HG03039 (cell line): ENCODE data around the gene ADGRG3.
"Not testable (repeated sequence)": the region's sequence is repeated elsewhere in the genome, so short reads cannot be mapped to it uniquely, and the experiment has no call there.

Source experiments
- ATAC-seq: cut with Tn5 transposase; IDR thresholded peaks from one replicate; pipeline ENCODE4 v1.9.1; 2021; ENCODE audit warnings: mild to moderate bottlenecking, moderate library complexity; ENCODE audit not compliant: unreplicated experiment

ADGRG3 gene

DNA sequence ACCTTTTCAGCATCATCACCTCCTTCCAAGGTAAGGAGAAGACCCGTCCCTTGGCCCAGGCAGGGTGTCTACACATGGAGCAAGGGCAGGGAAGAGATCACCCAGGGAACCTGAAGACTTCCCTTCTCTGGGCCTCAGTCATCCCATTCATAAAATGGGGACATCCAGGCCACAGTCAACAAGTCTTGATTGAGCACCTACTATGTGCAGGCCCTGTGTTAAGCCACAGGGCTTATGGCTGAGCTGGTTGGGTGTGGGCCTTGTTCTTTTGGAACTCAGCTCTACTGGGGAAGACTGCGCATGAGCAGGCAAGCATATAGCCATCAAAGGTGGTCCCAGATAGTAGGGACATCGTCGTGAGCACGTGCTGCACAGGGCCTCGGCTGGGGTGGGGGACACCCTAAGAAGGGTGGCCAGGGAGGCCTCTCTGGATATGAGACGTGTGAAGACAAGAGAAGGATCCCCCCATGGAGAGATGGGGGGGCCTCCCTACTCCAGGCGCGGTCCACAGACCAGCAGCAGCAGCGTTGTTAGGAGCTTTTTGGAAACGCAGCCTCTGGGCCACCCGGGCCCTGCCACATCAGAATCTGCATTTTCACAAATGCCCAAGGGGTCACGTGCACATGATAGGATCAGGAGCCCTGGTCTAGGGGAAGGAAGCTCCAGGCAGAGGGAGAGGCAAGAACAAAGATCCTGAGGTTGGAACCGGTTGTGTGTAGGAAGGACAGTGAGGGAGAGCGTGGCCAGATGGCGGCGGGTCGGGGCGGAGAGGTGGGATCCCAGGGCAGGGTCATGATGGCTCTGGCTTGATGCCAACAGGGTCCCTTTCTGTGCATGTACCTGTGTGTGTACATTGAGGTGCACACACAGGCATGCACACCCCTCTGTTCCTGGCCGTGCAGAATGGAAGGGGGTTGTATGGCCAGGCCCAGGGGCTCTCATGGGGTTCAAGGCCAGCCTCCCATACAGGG is 5.9 kb upstream of the ADGRG3 start:
- ATAC-seq, result no peak

DNA sequence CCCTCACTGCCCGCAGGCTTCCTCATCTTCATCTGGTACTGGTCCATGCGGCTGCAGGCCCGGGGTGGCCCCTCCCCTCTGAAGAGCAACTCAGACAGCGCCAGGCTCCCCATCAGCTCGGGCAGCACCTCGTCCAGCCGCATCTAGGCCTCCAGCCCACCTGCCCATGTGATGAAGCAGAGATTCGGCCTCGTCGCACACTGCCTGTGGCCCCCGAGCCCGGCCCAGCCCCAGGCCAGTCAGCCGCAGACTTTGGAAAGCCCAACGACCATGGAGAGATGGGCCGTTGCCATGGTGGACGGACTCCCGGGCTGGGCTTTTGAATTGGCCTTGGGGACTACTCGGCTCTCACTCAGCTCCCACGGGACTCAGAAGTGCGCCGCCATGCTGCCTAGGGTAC is 4.7 kb upstream of the ADGRG3 start:
- no peak for ATAC-seq

DNA sequence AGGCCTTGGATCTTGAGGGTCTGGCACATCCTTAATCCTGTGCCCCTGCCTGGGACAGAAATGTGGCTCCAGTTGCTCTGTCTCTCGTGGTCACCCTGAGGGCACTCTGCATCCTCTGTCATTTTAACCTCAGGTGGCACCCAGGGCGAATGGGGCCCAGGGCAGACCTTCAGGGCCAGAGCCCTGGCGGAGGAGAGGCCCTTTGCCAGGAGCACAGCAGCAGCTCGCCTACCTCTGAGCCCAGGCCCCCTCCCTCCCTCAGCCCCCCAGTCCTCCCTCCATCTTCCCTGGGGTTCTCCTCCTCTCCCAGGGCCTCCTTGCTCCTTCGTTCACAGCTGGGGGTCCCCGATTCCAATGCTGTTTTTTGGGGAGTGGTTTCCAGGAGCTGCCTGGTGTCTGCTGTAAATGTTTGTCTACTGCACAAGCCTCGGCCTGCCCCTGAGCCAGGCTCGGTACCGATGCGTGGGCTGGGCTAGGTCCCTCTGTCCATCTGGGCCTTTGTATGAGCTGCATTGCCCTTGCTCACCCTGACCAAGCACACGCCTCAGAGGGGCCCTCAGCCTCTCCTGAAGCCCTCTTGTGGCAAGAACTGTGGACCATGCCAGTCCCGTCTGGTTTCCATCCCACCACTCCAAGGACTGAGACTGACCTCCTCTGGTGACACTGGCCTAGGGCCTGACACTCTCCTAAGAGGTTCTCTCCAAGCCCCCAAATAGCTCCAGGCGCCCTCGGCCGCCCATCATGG is 4.0 kb upstream of the ADGRG3 start:
- ATAC-seq, result no peak

DNA sequence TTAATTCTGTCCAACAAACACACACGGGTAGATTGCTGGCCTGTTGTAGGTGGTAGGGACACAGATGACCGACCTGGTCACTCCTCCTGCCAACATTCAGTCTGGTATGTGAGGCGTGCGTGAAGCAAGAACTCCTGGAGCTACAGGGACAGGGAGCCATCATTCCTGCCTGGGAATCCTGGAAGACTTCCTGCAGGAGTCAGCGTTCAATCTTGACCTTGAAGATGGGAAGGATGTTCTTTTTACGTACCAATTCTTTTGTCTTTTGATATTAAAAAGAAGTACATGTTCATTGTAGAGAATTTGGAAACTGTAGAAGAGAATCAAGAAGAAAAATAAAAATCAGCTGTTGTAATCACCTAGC is 3.5 kb upstream of the ADGRG3 start:
- ATAC-seq, result no peak

DNA sequence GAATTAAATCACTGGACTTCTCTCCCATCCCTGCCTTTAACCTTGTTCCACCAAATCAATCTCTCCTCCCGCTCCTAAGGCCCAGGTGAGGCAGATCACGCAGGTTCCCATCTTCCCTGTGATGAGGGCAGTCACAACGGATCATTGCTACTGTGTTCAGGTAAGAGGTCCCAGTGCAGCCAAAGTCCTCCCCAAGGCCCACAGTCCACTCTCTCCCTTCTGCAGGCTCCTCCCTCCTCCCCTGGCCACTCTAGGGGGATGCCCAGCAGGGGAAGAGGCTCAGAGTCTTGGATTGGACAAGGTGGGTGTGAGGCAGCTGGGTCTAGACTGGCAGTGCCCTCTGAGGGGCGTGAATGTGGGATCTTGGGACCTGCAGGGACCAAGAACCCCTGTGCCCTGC is 2.6 kb upstream of the ADGRG3 start:
- no peak for ATAC-seq

DNA sequence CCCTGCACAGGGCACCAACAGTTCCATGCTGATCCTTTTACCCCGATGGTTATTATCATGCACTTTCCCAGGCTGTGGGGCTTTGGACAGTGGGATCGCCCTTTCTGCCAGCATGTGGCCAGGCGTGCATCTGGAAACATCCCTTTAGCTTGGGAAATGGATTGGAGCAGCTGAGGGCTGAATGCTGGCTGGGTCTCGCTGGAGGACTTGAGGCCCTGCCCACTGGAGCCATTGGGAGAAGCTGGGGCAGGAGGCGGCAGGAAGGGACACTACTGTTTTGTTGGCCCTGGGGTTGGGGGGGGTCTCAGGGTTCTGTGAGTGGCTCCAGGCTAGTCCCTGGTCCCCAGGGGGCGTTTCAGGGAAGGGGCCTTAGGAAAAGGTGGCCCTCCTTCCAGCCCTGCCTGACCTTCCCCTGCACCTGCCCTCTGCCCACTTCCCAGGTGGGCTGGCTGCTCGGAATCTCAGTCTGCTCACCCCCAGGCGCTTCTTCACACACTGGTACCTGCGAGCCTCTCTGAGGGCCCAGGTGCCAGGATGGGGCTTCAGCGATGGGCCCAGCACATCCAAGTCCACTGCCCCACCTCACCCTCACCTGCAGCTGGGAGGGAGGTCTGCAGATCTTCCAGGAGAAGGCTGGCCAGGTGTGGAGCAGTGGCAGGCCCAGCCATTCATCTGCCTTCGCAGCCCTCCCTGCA is 1.6 kb upstream of the ADGRG3 start:
- ATAC-seq, result no peak

DNA sequence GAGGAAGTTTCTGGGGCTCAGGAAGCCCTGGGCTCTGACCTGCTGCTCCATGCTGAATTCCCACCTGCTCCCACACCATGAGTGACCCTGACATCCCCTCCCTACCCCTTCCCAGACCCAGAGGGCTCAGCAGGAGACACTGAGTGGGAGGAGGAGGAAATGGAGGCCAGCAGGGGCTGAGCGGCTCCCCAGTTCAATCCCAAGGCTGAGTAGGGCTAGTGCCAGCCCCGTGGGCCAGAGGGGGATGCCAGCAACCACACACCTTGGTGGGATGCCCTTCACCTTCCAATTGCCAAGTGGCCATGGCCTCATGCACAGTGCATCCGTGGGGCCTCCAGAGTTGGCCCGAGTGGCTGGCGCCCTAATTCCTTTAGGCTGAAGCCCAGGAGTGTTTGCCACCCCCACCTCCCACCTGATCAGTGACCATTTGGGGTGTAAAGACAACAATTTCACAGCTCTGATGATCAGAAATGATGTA is 1.0 kb upstream of the ADGRG3 start:
- ATAC-seq, result no peak

DNA sequence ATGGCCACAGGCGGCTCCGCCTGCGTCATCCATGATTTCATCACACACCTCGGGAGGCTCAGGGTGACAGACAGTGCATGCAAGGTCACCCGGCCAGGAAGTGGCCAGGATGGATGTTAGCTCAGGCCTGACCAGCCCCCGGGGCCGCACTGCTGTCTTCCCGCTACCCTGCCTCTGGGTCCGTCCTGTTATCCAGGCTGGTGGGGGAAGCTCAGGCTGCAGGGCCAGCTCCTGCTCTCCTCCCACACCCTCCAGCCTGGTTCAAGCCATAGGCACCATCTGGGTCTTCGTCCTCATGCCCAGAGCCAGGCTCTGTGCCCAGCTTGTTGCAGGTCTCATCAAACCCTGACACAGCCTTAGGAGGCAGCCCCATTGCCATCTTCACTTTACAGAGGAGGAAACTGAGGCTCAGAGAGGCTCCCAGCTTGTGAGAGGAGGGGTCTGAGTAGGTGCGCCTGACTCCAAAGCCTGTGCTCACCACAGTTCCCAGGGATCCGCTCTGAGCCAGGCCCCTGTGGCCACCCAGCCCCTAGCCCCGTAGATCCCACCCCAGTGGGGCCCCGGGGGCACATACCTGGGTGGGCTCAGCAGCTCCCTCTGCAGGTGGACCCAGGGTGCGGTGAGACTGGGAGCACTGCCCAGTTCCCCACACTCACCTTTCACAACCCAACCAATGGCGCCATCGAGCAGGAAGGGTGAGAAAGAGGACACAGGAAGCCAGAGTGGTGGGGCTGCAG is 412 bp upstream of the ADGRG3 start:
- no peak for ATAC-seq

DNA sequence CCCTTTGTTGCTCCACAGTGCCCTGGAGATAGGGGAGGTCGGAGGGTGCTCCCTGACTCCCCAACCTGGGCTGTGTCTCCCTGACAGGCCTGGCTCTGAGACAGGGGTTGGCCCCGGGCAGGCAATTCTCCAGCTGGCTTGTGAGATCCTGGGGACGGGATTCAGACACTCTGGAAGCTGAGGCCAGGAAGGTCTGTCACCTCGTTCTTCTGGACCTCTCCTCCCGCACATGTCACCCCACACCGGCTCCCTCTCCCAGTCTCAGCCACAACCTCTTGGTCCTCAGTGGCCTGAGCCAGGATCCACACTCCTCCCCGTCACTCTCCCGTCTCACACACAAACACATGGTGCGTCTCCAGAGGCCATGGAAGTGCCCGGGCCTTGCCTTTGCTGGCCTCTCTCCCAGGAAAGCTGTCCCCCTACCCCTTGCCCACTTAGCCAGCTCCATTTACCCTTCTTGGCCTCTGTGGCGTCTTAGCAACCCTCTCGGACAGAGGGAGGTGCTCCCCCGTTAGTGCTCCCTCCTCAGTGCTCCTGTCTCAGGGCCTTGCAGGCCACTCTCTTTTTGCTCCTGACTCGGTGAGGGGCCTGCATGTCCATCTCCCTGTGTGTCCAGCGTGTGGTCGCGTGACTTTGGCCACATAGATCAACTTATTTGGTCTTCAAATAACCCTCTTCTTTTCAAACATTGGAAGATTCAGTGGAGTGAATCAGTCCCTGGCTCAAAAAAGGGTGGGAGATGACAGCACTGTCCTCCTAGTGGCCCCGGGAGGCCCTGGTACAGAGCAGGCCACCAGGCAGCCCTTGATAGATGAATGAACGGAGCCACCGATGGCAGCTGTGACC is 747 bp downstream of the ADGRG3 start:
- no peak for ATAC-seq

DNA sequence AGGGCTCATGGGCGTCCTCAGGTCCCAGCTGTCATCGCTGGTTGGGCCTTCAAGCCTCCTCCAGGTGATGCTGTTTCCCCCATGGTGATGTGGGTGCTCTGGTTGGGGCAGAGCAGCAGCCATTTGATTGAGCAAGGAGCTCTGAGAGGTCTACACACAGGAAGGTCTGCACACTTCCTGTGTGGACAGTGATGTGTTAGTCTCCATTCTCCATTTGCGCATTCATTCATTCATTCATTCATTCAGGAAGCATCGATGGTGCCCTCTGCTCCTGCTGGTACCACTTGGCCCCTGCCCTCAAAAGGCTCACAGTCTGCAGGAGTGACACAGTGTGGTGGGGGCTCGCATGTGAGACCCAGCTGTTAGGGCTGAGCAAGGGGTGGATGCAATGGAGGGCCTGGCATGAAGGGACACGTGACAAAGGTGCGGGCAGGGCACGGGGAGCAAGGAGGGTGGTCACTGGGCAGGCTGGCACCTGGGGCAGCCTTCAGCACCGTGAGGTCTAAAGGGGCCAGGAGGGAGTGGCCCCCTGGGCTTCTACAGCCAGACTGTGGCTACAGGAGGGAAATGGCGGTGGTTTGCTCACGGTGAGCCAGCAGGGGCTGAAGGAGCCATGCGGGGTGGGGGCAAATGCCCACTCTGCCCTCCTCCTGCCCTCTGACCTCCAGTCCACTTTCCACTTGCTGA is 1.5 kb downstream of the ADGRG3 start:
- no peak for ATAC-seq

DNA sequence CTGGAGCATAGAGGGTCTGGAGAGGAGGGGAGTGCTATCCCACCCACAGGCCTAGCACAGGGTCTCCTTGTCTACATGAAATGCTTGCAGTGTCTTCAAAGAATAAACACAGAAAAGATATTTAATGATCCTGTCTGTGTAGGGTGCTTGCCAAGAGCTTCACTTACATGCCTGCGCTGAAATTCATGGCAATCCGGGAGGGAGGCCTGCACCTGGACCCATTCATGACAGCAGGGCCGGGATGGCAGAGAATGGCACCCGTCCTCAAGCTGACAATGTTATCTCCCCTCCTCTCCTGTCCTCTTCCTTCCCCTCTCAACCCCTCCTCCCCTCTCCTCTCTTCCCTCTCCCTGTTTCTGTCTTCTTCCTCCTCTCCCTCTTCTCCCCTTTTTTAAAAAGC is 2.1 kb downstream of the ADGRG3 start:
- ATAC-seq, result no peak

DNA sequence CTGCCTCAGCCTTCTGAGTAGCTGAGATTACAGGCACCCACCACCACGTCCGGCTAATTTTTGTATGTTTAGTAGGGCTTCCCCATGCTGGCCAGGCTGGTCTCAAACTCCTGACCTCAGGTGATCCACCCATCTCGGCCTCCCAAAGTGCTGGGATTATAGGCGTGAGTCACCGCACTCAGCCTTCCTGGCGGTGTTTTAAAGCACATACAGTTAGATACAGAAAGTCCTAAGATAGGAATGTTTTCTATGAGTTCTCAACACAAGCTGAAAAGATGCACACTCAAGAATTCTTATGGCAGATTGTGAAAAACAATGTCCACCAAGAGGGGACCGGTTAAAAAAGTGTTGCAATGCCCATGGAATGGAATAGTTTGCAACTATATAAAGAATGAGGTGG is 3.3 kb downstream of the ADGRG3 start:
- not testable (repeated sequence) for ATAC-seq

DNA sequence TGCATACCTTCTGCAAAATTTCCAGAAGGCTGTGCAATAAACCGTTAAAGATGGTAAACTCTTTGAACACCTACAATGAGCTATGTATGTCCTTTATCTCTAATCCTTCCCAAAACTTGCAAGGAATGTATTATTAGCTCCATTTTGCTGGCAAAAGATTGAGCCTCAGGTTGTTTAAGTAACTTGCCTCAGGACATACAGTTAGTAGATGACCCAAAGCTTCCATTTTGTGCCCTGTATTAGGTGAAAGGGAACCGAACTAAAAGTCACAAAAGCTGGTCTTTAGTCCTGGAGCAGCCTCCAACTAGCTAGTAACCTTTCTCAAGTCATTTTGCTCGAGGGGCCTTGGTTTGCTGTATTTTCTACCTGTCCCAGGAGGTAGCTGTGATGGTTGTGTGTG is 4.3 kb downstream of the ADGRG3 start:
- ATAC-seq, result no peak

DNA sequence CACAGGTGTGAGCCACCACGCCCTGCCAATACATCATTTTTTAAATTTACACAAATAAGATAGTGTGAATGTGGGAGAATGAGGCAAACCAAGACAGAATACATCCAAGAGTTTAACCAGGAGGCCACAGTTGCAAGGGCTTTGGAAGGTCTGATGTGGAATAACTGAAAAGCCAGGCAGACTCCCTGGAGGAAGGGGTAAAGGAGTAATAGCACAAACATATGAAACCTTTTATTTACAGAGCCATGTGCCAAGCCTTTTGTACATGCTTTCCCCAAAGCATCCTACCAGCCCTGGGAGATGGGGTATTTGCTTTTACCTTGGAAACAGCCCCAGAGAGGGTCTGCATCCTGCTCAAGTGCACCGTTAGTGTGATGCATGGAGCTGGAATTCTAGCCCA is 4.7 kb downstream of the ADGRG3 start:
- ATAC-seq, result no peak

DNA sequence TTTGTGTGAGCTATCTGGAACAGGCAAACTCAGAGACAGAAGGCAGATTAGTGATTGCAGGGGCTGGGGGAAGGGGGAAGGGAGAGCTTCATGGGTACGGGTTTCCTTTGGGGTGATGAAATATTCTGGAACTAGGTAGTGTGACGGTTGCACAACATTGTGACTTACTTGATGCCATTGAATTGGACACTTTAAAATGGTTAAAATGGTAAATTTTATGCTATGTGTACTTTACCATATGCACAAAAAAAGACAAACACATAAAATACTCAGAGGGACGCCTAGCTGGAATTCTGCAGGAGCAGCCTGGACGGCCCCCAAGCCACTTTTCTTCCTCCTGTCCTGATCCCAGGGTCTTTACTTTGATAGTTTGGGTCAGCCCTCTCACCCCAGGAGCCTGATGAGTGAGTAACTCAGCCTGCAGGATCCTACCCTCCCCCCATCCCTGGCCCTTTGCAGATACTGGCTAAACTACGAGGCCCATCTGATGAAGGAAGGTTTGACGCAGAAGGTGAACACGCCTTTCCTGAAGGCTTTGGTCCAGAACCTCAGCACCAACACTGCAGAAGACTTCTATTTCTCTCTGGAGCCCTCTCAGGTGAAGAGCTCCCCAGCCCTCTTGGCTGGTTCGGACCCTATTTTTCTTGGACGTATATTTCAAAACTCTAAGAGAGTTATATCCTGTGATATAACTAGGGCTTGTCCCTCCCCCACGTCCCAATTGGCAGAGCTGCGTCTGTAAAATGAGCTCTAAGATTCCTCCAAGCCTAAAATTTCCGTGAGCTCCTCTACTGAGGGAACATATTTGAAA is 7.8 kb downstream of the ADGRG3 start:
- ATAC-seq, result no peak

DNA sequence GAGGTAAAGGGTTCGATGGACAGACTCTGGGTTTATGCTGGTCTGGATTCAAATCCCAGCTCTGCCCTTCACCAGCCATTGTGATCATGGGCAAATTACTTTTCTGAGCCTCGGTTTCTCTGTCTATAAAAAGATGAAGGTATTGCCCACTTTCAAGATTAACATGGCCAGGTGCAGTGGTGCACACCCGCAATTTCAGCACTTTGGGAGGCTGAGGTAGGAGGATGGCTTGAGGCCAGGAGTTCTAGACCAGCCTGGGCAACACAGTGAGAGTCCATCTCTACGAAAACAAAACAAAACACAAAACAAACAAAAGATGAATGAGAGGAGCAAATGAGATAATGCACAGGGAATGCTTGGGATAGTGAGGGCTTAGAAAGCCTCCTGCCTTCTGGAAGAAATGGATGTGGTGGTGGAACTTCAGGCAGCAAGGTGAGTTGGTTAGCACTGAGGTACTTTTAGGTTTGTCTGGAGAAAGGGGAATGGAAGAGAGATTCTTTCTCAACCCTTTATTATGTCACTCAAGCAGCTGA is 8.5 kb downstream of the ADGRG3 start:
- no peak for ATAC-seq

DNA sequence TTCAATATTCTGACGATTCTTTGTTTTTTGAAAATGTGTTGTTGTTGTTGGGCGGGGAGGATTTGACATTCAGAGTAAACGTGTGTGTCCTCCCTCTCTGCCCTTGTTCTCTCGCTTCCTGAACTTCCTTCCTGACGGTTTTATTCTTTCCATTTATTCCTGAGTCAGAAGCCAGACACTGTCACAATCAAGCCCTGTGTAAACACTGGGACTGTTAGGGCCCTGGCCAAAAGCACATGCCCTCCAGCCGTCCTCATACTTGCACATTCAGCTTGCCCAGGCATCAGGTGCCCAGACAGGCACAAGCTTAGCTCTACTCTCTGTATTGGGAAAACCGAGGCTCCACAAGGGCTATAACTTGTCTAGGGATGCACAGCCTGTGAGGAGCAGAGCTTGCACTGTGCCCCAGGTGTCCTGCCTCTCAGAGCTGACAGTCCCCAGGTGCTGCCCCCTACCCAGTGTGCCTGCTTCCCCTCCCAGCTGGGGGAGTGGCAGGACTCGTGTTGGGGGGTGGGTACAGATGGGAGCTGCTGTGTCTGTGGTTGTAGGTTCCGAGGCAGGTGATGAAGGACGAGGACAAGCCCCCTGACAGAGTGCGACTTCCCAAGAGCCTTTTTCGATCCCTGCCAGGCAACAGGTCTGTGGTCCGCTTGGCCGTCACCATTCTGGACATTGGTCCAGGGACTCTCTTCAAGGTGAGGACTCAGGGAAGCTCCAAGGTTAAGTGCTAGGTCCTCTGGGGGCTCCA is 9.7 kb downstream of the ADGRG3 start:
- ATAC-seq, result no peak

DNA sequence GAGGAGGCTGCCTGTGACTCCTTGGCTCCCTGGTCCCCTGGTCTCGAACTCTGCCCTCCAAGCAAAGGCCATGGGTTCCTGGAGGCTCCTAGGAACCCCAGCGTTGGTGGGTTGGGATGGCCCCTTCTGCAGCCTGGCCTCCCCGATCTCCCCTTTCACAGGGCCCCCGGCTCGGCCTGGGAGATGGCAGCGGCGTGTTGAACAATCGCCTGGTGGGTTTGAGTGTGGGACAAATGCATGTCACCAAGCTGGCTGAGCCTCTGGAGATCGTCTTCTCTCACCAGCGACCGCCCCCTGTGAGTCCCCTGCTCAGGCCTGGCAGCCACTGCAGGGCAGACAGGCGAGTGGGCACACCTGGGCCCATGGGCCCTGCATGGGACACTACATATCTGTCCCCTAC is 10.9 kb downstream of the ADGRG3 start:
- no peak for ATAC-seq
